ENCODE data around the gene CFAP58.

DNA sequence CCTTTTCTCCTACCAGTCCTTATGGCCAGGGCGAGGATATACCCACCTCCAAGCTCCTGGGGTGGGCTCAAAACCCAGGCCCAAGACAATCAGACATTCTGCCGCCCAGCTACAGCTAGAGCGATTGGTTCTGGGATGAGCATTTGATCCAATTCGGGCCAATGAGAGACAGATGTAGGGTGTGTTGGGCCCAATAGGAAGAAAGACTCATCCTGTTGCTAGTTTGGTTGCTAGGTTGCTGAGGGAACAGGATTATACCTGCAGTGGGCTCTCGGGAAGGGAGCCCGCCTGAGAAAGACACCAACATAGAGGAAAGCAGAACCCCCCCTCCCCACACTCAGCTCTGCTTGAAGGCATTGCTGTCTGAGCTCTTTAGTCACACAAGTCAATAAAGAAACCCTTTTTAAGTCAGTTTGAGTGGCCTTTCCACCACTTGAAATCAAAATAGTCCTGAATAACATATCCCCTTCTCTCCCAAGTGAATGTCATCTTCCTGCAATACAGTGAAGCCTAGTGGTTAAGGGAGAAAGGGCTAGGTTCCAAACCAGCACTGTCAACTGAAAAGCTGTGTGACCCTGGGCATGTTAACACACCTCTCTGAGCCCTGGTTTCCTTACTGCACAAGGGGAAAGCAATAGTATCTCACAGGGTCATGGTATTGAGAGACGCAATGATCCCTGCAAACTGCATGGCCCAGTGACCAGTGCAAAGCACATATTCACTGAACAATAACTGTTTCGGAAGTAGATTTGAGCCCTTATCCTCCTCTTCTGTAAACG, 37.1 kb upstream of the CFAP58 start:
- TF ChIP-seq ZBTB7A (IDR thresholded peaks at IDR 0.05; ENCODE audit: low read depth) (no peak), YY1 (IDR thresholded peaks at IDR 0.05; ENCODE audit: low read depth) (no peak), CEBPB (IDR thresholded peaks at IDR 0.05) (no peak), EGR1 (IDR thresholded peaks at IDR 0.05) (no peak), RAD21 (IDR thresholded peaks at IDR 0.05; ENCODE audit: low read depth) (no peak), EP300 (IDR thresholded peaks at IDR 0.05; ENCODE audit: borderline replicate concordance) (no peak), TAF1 (IDR thresholded peaks at IDR 0.05; ENCODE audit: low read depth) (no peak), TCF12 (IDR thresholded peaks at IDR 0.05; ENCODE audit: low read depth) (no peak), CREB1 (IDR thresholded peaks at IDR 0.05; ENCODE audit: low read depth) (no peak)
- TF ChIP-seq, protein P1, sequence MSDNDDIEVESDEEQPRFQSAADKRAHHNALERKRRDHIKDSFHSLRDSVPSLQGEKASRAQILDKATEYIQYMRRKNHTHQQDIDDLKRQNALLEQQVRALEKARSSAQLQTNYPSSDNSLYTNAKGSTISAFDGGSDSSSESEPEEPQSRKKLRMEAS (IDR thresholded peaks at IDR 0.05), result no peak
- TF ChIP-seq, protein P2, sequence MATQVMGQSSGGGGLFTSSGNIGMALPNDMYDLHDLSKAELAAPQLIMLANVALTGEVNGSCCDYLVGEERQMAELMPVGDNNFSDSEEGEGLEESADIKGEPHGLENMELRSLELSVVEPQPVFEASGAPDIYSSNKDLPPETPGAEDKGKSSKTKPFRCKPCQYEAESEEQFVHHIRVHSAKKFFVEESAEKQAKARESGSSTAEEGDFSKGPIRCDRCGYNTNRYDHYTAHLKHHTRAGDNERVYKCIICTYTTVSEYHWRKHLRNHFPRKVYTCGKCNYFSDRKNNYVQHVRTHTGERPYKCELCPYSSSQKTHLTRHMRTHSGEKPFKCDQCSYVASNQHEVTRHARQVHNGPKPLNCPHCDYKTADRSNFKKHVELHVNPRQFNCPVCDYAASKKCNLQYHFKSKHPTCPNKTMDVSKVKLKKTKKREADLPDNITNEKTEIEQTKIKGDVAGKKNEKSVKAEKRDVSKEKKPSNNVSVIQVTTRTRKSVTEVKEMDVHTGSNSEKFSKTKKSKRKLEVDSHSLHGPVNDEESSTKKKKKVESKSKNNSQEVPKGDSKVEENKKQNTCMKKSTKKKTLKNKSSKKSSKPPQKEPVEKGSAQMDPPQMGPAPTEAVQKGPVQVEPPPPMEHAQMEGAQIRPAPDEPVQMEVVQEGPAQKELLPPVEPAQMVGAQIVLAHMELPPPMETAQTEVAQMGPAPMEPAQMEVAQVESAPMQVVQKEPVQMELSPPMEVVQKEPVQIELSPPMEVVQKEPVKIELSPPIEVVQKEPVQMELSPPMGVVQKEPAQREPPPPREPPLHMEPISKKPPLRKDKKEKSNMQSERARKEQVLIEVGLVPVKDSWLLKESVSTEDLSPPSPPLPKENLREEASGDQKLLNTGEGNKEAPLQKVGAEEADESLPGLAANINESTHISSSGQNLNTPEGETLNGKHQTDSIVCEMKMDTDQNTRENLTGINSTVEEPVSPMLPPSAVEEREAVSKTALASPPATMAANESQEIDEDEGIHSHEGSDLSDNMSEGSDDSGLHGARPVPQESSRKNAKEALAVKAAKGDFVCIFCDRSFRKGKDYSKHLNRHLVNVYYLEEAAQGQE (IDR thresholded peaks at IDR 0.05; ENCODE audit: low read depth), result no peak
